BJ (cell line): ENCODE results near the gene SYNJ1. TPM values are rescaled to one million over a fixed set of nuclear protein-coding genes. Genes with fewer than 3 reads are reported as not detected.
"Not testable (repeated sequence)": the region's sequence is repeated elsewhere in the genome, so short reads cannot be mapped to it uniquely, and the experiment has no call there.

Experiments
- CTCF ChIA-PET: fragments of 350-600 bp; formaldehyde crosslinking; extraction: SDS; loops from one replicate; lab custom pipeline; 2021; ENCODE audit warnings: antibody characterized with exemption, inconsistent platforms; lab: Yijun Ruan, JAX
- POLR2A ChIA-PET: fragments of 300-600 bp; sonication (Branson Sonifier 250); formaldehyde crosslinking; extraction: SDS; loops from one replicate; lab custom pipeline; 2021; ENCODE audit warnings: antibody characterized with exemption; lab: Charles Lee
- DNase-seq: peaks from one replicate; pipeline ENCODE4 v3.0.0-alpha.2; 2011; ENCODE audit warnings: low read depth
- H3K27me3 ChIP-seq: 2 replicates; pipeline ENCODE4 v1.6.0; 2011; ENCODE audit warnings: low read length; ENCODE audit not compliant: control insufficient read depth, insufficient read depth
- H3K36me3 ChIP-seq: 2 replicates; pipeline ENCODE4 v1.5.1; 2011; ENCODE audit warnings: low read length; ENCODE audit not compliant: control insufficient read depth, insufficient read depth
- H3K4me3 ChIP-seq: 2 replicates; pipeline ENCODE4 v1.5.1; 2011; ENCODE audit warnings: low read depth, mild to moderate bottlenecking, control low read depth, low read length
- CTCF ChIP-seq: IDR thresholded peaks from 2 replicates; pipeline ENCODE4 v1.5.1; 2011; ENCODE audit warnings: low read depth, mild to moderate bottlenecking, control low read depth, inconsistent platforms, low read length, moderate library complexity; ENCODE audit not compliant: insufficient read depth
- polyA plus RNA-seq: library from polyadenylated mRNA; depleted of rRNA; stranded (reverse); fragments of >200 nt; gene quantifications from 2 replicates; pipeline ENCODE4 v1.2.3, GENCODE V29; 2011

The SYNJ1 gene
- polyA plus RNA-seq, 1 experiment: 5.0 TPM

- no peak for TF ChIP-seq CTCF
- no peak overlapping the region for H3K4me3 ChIP-seq
- DNase-seq: no peak
- H3K27me3 ChIP-seq: no peaks in the 10 kb centered on the region
- CTCF ChIA-PET: interaction anchor here (0.9 kb wide), 1 partner anchor 483 kb away, joined by 3 read pairs; no protein-coding TSS in a partner anchor
- H3K36me3 ChIP-seq: peaks cover 3% of the 10 kb centered on the region; the same call in 1 of the 2 replicates
- POLR2A ChIA-PET: no interaction called here
Measured at GRCh38 chr21:32641710-32642698, 85.8 kb downstream of the SYNJ1 start.

GRCh38 chr21:32626621-32627196, 101.1 kb downstream of the SYNJ1 start:
- H3K27me3 ChIP-seq: no peaks in the 10 kb centered on the region
- TF ChIP-seq CTCF: no peak
- CTCF ChIA-PET: interaction anchor here (1.0 kb wide), 1 partner anchor 314 kb away, joined by 3 read pairs; no protein-coding TSS in a partner anchor
- DNase-seq: peak; percentile 37
- no peaks in the 10 kb centered on the region; the same call in 1 of the 2 replicates for H3K36me3 ChIP-seq
- H3K4me3 ChIP-seq: no peak overlapping the region
- POLR2A ChIA-PET: no interaction called here

GRCh38 chr21:32618218-32618617, 109.6 kb downstream of the SYNJ1 start:
- POLR2A ChIA-PET, CTCF ChIA-PET, DNase-seq, H3K36me3 ChIP-seq, H3K27me3 ChIP-seq, H3K4me3 ChIP-seq: not testable (repeated sequence)

- TF ChIP-seq CTCF: no peak
- ChIA-PET POLR2A (no interaction called here), CTCF (interaction anchor here (1.6 kb wide), 1 partner anchor 13 kb away, joined by 11 read pairs; no protein-coding TSS in a partner anchor)
- H3K36me3 ChIP-seq: peaks cover 2% of the 10 kb centered on the region; the same call in 1 of the 2 replicates
- H3K4me3 ChIP-seq: peak overlapping the region; percentile 92
- H3K27me3 ChIP-seq: peaks cover 2% of the 10 kb centered on the region
- no peak for DNase-seq
Measured at GRCh38 chr21:32613436-32614043, 114.3 kb downstream of the SYNJ1 start.

GRCh38 chr21:32612999-32613337, 114.8 kb downstream of the SYNJ1 start:
- DNase-seq: no peak
- Histone ChIP-seq H3K4me3 (peak overlapping the region; percentile 92), H3K27me3 (peaks cover 2% of the 10 kb centered on the region; the same call in 1 of the 2 replicates), H3K36me3 (peaks cover 2% of the 10 kb centered on the region; the same call in 1 of the 2 replicates)
- no peak for TF ChIP-seq CTCF
- ChIA-PET CTCF (interaction anchor here (1.6 to 2.0 kb wide), 2 partner anchors 12 to 14 kb away, joined by 6 to 11 read pairs; no protein-coding TSS in a partner anchor), POLR2A (no interaction called here)
